OCI-LY3 (cell line): Measurements from ENCODE around the gene WNK4.

Experiments
- H2AFZ ChIP-seq: fragments of 200-600, 300-600 bp; shearing (Covaris generic); 2 replicates; pipeline ENCODE4 v1.6.0; 2014; ENCODE audit warnings: antibody characterized with exemption, low read depth, low read length
- H3K27ac ChIP-seq: fragments of 200-600, 300-600 bp; sonication (generic); 2 replicates; pipeline ENCODE4 v1.5.1; 2014; ENCODE audit warnings: mild to moderate bottlenecking, low read length, moderate library complexity, mixed read lengths
- H3K27me3 ChIP-seq: fragments of 200-600, 300-600 bp; sonication (generic); 2 replicates; pipeline ENCODE4 v1.6.1; 2014; ENCODE audit warnings: low read depth, low read length, mixed read lengths
- H3K36me3 ChIP-seq: fragments of 200-600, 300-600 bp; sonication (generic); replicated peaks from 2 replicates; pipeline ENCODE3; 2014; ENCODE audit warnings: low read depth, low read length, mixed read lengths
- H3K4me1 ChIP-seq: fragments of 300-600, 200-600 bp; sonication (generic); 2 replicates; pipeline ENCODE4 v1.6.1; 2014; ENCODE audit warnings: low read length, mixed read lengths
- H3K4me2 ChIP-seq: fragments of 200-600, 300-600 bp; sonication (generic); 2 replicates; pipeline ENCODE4 v1.6.1; 2014; ENCODE audit warnings: low read length, mixed read lengths
- H3K4me3 ChIP-seq: fragments of 300-600, 200-600 bp; sonication (generic); 2 replicates; pipeline ENCODE4 v1.5.1; 2014; ENCODE audit warnings: antibody characterized with exemption, mild to moderate bottlenecking, low read length, moderate library complexity
- H3K79me2 ChIP-seq: fragments of 300-600, 200-600 bp; shearing (Covaris generic); 2 replicates; pipeline ENCODE4 v1.6.1; 2014; ENCODE audit warnings: mild to moderate bottlenecking, low read length, mixed read lengths
- H3K9ac ChIP-seq: fragments of 300-600, 200-600 bp; shearing (Covaris generic); 2 replicates; pipeline ENCODE4 v1.6.0; 2014; ENCODE audit warnings: mild to moderate bottlenecking, low read length, moderate library complexity
- H3K9me3 ChIP-seq: fragments of 200-600, 300-600 bp; shearing (Covaris generic); 2 replicates; pipeline ENCODE4 v1.6.1; 2014; ENCODE audit warnings: low read length, mixed read lengths; ENCODE audit not compliant: insufficient read depth
- H4K20me1 ChIP-seq: fragments of 200-600, 300-600 bp; sonication (generic); 2 replicates; pipeline ENCODE4 v1.6.1; 2016; ENCODE audit warnings: low read length, mixed read lengths; ENCODE audit not compliant: insufficient read depth
- CTCF ChIP-seq: fragments of 200-600, 300-600 bp; sonication (generic); IDR thresholded peaks from 2 replicates; pipeline ENCODE4 v1.5.1; 2014; ENCODE audit warnings: antibody characterized with exemption, low read length, low read depth
- EZH2phosphoT487 ChIP-seq: fragments of 200-600 bp; shearing (Covaris generic); IDR thresholded peaks from 2 replicates; pipeline ENCODE4 v1.6.1; 2018; ENCODE audit warnings: antibody characterized with exemption, mixed run types, low read depth

The WNK4 gene

GRCh38 chr17:42783062-42783790, 2.8 kb downstream of the WNK4 start:
- H3K27me3 ChIP-seq: no peaks in the 10 kb centered on the region
- H3K79me2 ChIP-seq: no peaks in the 10 kb centered on the region
- no peak overlapping the region for H3K27ac ChIP-seq
- H3K4me1 ChIP-seq: no peaks in the 10 kb centered on the region
- no peaks in the 10 kb centered on the region for H4K20me1 ChIP-seq
- H3K9ac ChIP-seq: no peak overlapping the region
- H2AFZ ChIP-seq: no peak overlapping the region
- H3K36me3 ChIP-seq: peaks cover 14% of the 10 kb centered on the region
- no peak overlapping the region for H3K4me3 ChIP-seq
- no peaks in the 10 kb centered on the region for H3K9me3 ChIP-seq
- TF ChIP-seq EZH2phosphoT487 (no peak), CTCF (no peak)
- H3K4me2 ChIP-seq: no peak overlapping the region

DNA sequence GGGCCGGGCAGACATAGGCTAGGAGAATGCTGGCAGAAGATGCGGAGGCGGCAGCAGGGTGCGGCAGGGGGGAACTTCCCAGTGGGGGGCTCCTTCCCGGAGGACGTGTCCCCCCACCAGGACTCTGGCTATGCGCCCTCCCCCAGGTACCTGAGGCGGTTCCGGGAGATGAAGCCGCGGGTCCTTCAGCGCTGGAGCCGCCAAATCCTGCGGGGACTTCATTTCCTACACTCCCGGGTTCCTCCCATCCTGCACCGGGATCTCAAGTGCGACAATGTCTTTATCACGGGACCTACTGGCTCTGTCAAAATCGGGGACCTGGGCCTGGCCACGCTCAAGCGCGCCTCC, 3.4 kb downstream of the WNK4 start:
- no peaks in the 10 kb centered on the region for H3K79me2 ChIP-seq
- H3K4me3 ChIP-seq: no peak overlapping the region
- H3K27me3 ChIP-seq: no peaks in the 10 kb centered on the region
- no peak overlapping the region for H3K4me2 ChIP-seq
- peaks cover 15% of the 10 kb centered on the region for H3K36me3 ChIP-seq
- H3K9ac ChIP-seq: no peak overlapping the region
- TF ChIP-seq CTCF (no peak), EZH2phosphoT487 (no peak)
- no peak overlapping the region for H2AFZ ChIP-seq
- H4K20me1 ChIP-seq: no peaks in the 10 kb centered on the region
- H3K9me3 ChIP-seq: no peaks in the 10 kb centered on the region
- no peak overlapping the region for H3K27ac ChIP-seq
- H3K4me1 ChIP-seq: no peaks in the 10 kb centered on the region

- TF ChIP-seq CTCF (no peak), EZH2phosphoT487 (no peak)
- Histone ChIP-seq H4K20me1 (no peaks in the 10 kb centered on the region), H3K4me1 (no peaks in the 10 kb centered on the region), H3K79me2 (no peaks in the 10 kb centered on the region), H3K27ac (no peak overlapping the region), H3K4me3 (no peak overlapping the region), H3K9me3 (no peaks in the 10 kb centered on the region), H3K9ac (no peak overlapping the region), H3K27me3 (no peaks in the 10 kb centered on the region), H3K36me3 (peaks cover 13% of the 10 kb centered on the region), H3K4me2 (no peak overlapping the region), H2AFZ (no peak overlapping the region)
Measured at GRCh38 chr17:42784409-42784808, 4.0 kb downstream of the WNK4 start.

- Histone ChIP-seq H4K20me1 (no peaks in the 10 kb centered on the region), H2AFZ (no peak overlapping the region), H3K36me3 (peaks cover 8% of the 10 kb centered on the region), H3K4me2 (no peak overlapping the region), H3K9ac (no peak overlapping the region), H3K27ac (no peak overlapping the region), H3K27me3 (no peaks in the 10 kb centered on the region), H3K4me1 (no peaks in the 10 kb centered on the region), H3K9me3 (no peaks in the 10 kb centered on the region), H3K79me2 (no peaks in the 10 kb centered on the region), H3K4me3 (no peak overlapping the region)
- TF ChIP-seq CTCF (no peak), EZH2phosphoT487 (no peak)
Measured at GRCh38 chr17:42784811-42785592, 4.6 kb downstream of the WNK4 start.
